ENCODE measurements around the gene CNTNAP5.

The CNTNAP5 gene

GRCh38 chr2:124281541-124281940 lies 256.5 kb downstream of the CNTNAP5 start:
- no peak for DNase-seq

- DNase-seq, result no peak
Observed at GRCh38 chr2:124283096-124283495, 258.0 kb downstream of the CNTNAP5 start.

- DNase-seq, result no peak
Observed at GRCh38 chr2:124286089-124286783, 261.1 kb downstream of the CNTNAP5 start.

GRCh38 chr2:124289060-124289459 lies 264.0 kb downstream of the CNTNAP5 start:
- no peak for DNase-seq

GRCh38 chr2:124289615-124290014 lies 264.5 kb downstream of the CNTNAP5 start:
- no peak for DNase-seq

GRCh38 chr2:124296470-124296869 lies 271.4 kb downstream of the CNTNAP5 start:
- DNase-seq, result no peak

GRCh38 chr2:124301915-124302314 lies 276.8 kb downstream of the CNTNAP5 start:
- no peak for DNase-seq

GRCh38 chr2:124308319-124309062 lies 283.4 kb downstream of the CNTNAP5 start:
- no peak for DNase-seq

- no peak for DNase-seq
Observed at GRCh38 chr2:124309563-124310138, 284.6 kb downstream of the CNTNAP5 start.

- no peak for DNase-seq
Observed at GRCh38 chr2:124310671-124311070, 285.6 kb downstream of the CNTNAP5 start.

- DNase-seq, result no peak
Observed at GRCh38 chr2:124314084-124314483, 289.0 kb downstream of the CNTNAP5 start.

- DNase-seq, result no peak
Observed at GRCh38 chr2:124315221-124315880, 290.3 kb downstream of the CNTNAP5 start.

- DNase-seq, result no peak
Observed at GRCh38 chr2:124316133-124316532, 291.0 kb downstream of the CNTNAP5 start.

GRCh38 chr2:124316881-124317605 lies 292.0 kb downstream of the CNTNAP5 start:
- no peak for DNase-seq

GRCh38 chr2:124317628-124318027 lies 292.5 kb downstream of the CNTNAP5 start:
- DNase-seq, result no peak

GRCh38 chr2:124318913-124319312 lies 293.8 kb downstream of the CNTNAP5 start:
- DNase-seq, result no peak

- no peak for DNase-seq
Observed at GRCh38 chr2:124319577-124319976, 294.5 kb downstream of the CNTNAP5 start.

- no peak for DNase-seq
Observed at GRCh38 chr2:124320051-124320688, 295.1 kb downstream of the CNTNAP5 start.

- no peak for DNase-seq
Observed at GRCh38 chr2:124323321-124323720, 298.2 kb downstream of the CNTNAP5 start.

- no peak for DNase-seq
Observed at GRCh38 chr2:124325667-124326440, 300.8 kb downstream of the CNTNAP5 start.

GRCh38 chr2:124327303-124327702 lies 302.2 kb downstream of the CNTNAP5 start:
- DNase-seq, result no peak

GRCh38 chr2:124328397-124328796 lies 303.3 kb downstream of the CNTNAP5 start:
- DNase-seq, result no peak
